H1 (cell line): ENCODE results near the gene MED12L.

Source experiments
- EZH2 ChIP-seq: fragments of 200-600 bp; sonication (generic); IDR thresholded peaks from 2 replicates; pipeline ENCODE4 v1.7.1; 2012; ENCODE audit warnings: low read depth, mild to moderate bottlenecking, moderate library complexity, low read length, inconsistent platforms; ENCODE audit not compliant: severe bottlenecking
- MAFK ChIP-seq: IDR thresholded peaks from 2 replicates; pipeline ENCODE4 v1.6.1; 2012; ENCODE audit warnings: low read depth, mild to moderate bottlenecking, improper control_type of control experiment, low read length
- POLR2A ChIP-seq, 2 experiments: IDR thresholded peaks; 1 replicate in 1 of 2; 2 replicates in 1 of 2; pipeline ENCODE4 v1.6.1; 2011; ENCODE audit warnings: low read depth in 2 of 2, low read length in 2 of 2, mild to moderate bottlenecking in 2 of 2; ENCODE audit errors: control extremely low read depth in 1 of 2
- SP1 ChIP-seq: IDR thresholded peaks from 2 replicates; pipeline ENCODE4 v1.6.1; 2011; ENCODE audit warnings: low read depth, low read length
- TF ChIP-seq, protein P1 (sequence below): IDR thresholded peaks from 2 replicates; pipeline ENCODE4 v1.6.1; 2012; ENCODE audit warnings: inconsistent platforms
- TF ChIP-seq, protein P2 (sequence below), 3 experiments: IDR thresholded peaks; 1 replicate in 2 of 3; 2 replicates in 1 of 3; pipeline versions ENCODE4 v1.5.1 to v1.6.1; 2011; ENCODE audit warnings: low read length in 3 of 3, mild to moderate bottlenecking in 3 of 3, inconsistent platforms in 2 of 3, low read depth in 1 of 3, moderate library complexity in 1 of 3; ENCODE audit not compliant: insufficient read depth in 1 of 3; ENCODE audit errors: control extremely low read depth in 1 of 3
- TF ChIP-seq, protein P3 (sequence below): IDR thresholded peaks from 2 replicates; pipeline ENCODE4 v1.6.1; 2012; ENCODE audit warnings: low read length, inconsistent platforms

DNA sequence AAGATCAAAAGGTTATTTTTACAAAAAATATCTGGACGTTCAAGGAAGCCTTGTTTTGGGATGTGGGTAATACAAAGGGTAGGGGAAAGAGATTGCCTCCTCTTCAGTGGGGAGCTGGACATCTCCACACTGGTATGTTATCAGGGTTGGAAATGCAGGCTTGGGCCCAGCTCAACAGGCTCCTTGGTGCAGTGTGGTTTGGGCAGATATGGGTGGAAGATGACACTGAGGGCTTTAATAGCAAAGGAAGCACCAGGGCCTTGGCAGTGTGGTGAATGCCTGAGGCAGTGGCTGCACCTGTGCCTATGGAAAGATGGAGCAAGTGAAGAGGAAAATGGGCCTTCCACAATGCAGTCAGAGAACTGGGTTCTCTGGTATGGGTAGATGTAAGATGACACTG, 11.2 kb upstream of the MED12L start:
- TF ChIP-seq SP1 (no peak), EZH2 (no peak), MAFK (no peak), POLR2A (IDR thresholded peaks at IDR 0.05; ENCODE audit: control extremely low read depth in 1 of 2, low read depth in 2 of 2, low read length in 2 of 2) (no peak)
- TF ChIP-seq, protein P1, sequence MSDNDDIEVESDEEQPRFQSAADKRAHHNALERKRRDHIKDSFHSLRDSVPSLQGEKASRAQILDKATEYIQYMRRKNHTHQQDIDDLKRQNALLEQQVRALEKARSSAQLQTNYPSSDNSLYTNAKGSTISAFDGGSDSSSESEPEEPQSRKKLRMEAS: no peak
- TF ChIP-seq, protein P2, sequence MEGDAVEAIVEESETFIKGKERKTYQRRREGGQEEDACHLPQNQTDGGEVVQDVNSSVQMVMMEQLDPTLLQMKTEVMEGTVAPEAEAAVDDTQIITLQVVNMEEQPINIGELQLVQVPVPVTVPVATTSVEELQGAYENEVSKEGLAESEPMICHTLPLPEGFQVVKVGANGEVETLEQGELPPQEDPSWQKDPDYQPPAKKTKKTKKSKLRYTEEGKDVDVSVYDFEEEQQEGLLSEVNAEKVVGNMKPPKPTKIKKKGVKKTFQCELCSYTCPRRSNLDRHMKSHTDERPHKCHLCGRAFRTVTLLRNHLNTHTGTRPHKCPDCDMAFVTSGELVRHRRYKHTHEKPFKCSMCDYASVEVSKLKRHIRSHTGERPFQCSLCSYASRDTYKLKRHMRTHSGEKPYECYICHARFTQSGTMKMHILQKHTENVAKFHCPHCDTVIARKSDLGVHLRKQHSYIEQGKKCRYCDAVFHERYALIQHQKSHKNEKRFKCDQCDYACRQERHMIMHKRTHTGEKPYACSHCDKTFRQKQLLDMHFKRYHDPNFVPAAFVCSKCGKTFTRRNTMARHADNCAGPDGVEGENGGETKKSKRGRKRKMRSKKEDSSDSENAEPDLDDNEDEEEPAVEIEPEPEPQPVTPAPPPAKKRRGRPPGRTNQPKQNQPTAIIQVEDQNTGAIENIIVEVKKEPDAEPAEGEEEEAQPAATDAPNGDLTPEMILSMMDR (IDR thresholded peaks at IDR 0.05; ENCODE audit: control extremely low read depth in 1 of 3, insufficient read depth in 1 of 3, low read depth in 1 of 3, low read length in 3 of 3): no peak
- TF ChIP-seq, protein P3, sequence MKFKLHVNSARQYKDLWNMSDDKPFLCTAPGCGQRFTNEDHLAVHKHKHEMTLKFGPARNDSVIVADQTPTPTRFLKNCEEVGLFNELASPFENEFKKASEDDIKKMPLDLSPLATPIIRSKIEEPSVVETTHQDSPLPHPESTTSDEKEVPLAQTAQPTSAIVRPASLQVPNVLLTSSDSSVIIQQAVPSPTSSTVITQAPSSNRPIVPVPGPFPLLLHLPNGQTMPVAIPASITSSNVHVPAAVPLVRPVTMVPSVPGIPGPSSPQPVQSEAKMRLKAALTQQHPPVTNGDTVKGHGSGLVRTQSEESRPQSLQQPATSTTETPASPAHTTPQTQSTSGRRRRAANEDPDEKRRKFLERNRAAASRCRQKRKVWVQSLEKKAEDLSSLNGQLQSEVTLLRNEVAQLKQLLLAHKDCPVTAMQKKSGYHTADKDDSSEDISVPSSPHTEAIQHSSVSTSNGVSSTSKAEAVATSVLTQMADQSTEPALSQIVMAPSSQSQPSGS: no peak
